Loucy (cell line): ENCODE measurements around the gene PLXNB1.

Experiments
- H2AFZ ChIP-seq: fragments of 200-600 bp; sonication (generic); 2 replicates; pipeline ENCODE4 v1.6.0; 2016; ENCODE audit warnings: antibody characterized with exemption, mild to moderate bottlenecking, low read length, moderate library complexity
- H3F3A ChIP-seq: fragments of 200-600 bp; 2 replicates; pipeline ENCODE4 v1.6.0; 2016; ENCODE audit warnings: antibody characterized with exemption, low read depth, mild to moderate bottlenecking
- H3K27me3 ChIP-seq: fragments of 200-600 bp; sonication (generic); 2 replicates; pipeline ENCODE4 v1.6.1; 2014; ENCODE audit warnings: low read length, mild to moderate bottlenecking; ENCODE audit not compliant: insufficient read depth, poor library complexity, severe bottlenecking
- H3K36me3 ChIP-seq: fragments of 200-600 bp; sonication (generic); 2 replicates; pipeline ENCODE4 v1.6.1; 2016; ENCODE audit warnings: low read length; ENCODE audit not compliant: insufficient read depth
- H3K4me1 ChIP-seq: fragments of 200-600 bp; sonication (generic); 2 replicates; pipeline ENCODE4 v1.5.1; 2014; ENCODE audit warnings: low read length, mild to moderate bottlenecking; ENCODE audit not compliant: insufficient read depth, poor library complexity, severe bottlenecking
- H3K4me2 ChIP-seq: fragments of 200-600 bp; sonication (generic); 2 replicates; pipeline ENCODE4 v1.6.0; 2014; ENCODE audit warnings: antibody characterized with exemption, low read length, low read depth, mild to moderate bottlenecking; ENCODE audit not compliant: poor library complexity, severe bottlenecking
- H3K4me3 ChIP-seq: fragments of 200-600 bp; sonication (generic); 2 replicates; pipeline ENCODE4 v1.5.1; 2014; ENCODE audit warnings: low read length, mild to moderate bottlenecking, mixed read lengths; ENCODE audit not compliant: poor library complexity, severe bottlenecking
- H3K79me2 ChIP-seq: fragments of 200-600 bp; sonication (generic); 2 replicates; pipeline ENCODE4 v1.6.1; 2014; ENCODE audit warnings: low read length; ENCODE audit not compliant: insufficient read depth
- H3K9ac ChIP-seq: fragments of 200-600 bp; sonication (generic); 2 replicates; pipeline ENCODE4 v1.6.0; 2014; ENCODE audit warnings: mild to moderate bottlenecking, low read depth, low read length, moderate library complexity; ENCODE audit not compliant: poor library complexity, severe bottlenecking
- H3K9me2 ChIP-seq: fragments of 200-600 bp; sonication (generic); replicated peaks from 2 replicates; pipeline ENCODE4 v1.6.1; 2016; ENCODE audit warnings: low read depth, low read length, mixed read lengths
- H3K9me3 ChIP-seq: fragments of 200-600 bp; sonication (generic); 2 replicates; pipeline ENCODE4 v1.6.1; 2014; ENCODE audit warnings: mild to moderate bottlenecking, antibody characterized with exemption, low read length, low read depth; ENCODE audit not compliant: insufficient read depth
- H4K20me1 ChIP-seq: fragments of 200-600 bp; sonication (generic); 2 replicates; pipeline ENCODE4 v1.6.0; 2014; ENCODE audit warnings: antibody characterized with exemption, low read length, mild to moderate bottlenecking; ENCODE audit not compliant: insufficient read depth, poor library complexity, severe bottlenecking
- EZH2phosphoT487 ChIP-seq: fragments of 200-600 bp; IDR thresholded peaks from 2 replicates; pipeline ENCODE4 v1.6.1; 2018; ENCODE audit warnings: antibody characterized with exemption, mild to moderate bottlenecking, moderate library complexity, borderline replicate concordance
- TF ChIP-seq, protein P1 (sequence below): fragments of 200-600 bp; sonication (generic); conservative IDR thresholded peaks from 2 replicates; pipeline ENCODE4 v1.5.1; 2014; ENCODE audit warnings: mild to moderate bottlenecking, antibody characterized with exemption, low read length

The PLXNB1 gene

DNA sequence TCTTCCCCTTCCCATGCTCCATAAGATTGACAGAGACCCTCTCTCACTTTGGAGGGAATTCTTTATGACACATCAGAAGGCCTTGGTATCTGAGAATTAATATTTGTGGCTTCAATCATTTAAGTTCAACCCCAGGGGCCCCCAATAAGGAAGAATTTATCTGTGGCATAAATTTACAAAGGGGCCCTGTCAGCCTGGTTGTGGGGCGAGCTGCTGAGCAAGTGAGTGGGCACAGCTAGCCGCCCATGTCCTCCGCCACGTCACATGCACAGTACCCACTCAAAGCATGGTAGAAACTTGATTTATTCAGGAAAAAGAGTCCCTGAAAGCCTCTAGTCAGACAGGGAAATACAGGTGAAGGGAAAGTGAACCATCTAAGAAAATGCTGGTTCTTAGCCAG is 13.3 kb downstream of the PLXNB1 start:
- Histone ChIP-seq H3K27me3 (no peaks in the 10 kb centered on the region), H4K20me1 (no peaks in the 10 kb centered on the region), H3K4me3 (no peak overlapping the region), H3F3A (no peaks in the 10 kb centered on the region), H3K9ac (no peak overlapping the region), H3K36me3 (peaks cover 65% of the 10 kb centered on the region; the same call in 1 of the 2 replicates), H3K79me2 (0 out of 2 replicates have a peak, but pooled peaks cover 6% of the 10 kb centered on the region), H3K9me2 (no peaks in the 10 kb centered on the region), H3K9me3 (no peaks in the 10 kb centered on the region), H3K4me2 (no peak overlapping the region), H2AFZ (no peak overlapping the region), H3K4me1 (no peaks in the 10 kb centered on the region)
- no peak for TF ChIP-seq EZH2phosphoT487
- TF ChIP-seq, protein P1, sequence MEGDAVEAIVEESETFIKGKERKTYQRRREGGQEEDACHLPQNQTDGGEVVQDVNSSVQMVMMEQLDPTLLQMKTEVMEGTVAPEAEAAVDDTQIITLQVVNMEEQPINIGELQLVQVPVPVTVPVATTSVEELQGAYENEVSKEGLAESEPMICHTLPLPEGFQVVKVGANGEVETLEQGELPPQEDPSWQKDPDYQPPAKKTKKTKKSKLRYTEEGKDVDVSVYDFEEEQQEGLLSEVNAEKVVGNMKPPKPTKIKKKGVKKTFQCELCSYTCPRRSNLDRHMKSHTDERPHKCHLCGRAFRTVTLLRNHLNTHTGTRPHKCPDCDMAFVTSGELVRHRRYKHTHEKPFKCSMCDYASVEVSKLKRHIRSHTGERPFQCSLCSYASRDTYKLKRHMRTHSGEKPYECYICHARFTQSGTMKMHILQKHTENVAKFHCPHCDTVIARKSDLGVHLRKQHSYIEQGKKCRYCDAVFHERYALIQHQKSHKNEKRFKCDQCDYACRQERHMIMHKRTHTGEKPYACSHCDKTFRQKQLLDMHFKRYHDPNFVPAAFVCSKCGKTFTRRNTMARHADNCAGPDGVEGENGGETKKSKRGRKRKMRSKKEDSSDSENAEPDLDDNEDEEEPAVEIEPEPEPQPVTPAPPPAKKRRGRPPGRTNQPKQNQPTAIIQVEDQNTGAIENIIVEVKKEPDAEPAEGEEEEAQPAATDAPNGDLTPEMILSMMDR = no peak

DNA sequence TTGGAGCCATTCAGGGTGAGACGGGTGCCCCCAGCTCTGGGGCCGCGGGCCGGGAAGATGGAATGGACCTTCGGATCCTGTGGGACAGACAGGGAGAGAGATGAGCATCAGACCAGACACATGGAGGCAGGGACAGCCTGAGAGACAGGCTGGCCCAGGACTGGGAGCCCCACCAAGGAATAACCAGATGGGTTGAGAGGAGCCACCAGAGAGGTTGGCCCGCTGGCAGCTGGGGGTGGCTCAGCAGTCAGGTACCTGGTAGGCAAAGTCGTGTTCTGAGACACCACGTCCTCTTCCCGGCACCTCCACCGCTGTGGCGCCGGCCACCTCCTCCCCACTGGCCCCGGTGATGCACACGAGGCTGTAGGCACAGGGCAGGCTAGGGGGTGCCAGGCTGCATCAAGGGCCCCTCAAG is 13.8 kb downstream of the PLXNB1 start:
- Histone ChIP-seq H3K4me3 (no peak overlapping the region), H3K9me2 (no peaks in the 10 kb centered on the region), H3K79me2 (0 out of 2 replicates have a peak, but pooled peaks cover 2% of the 10 kb centered on the region), H4K20me1 (no peaks in the 10 kb centered on the region), H3F3A (no peaks in the 10 kb centered on the region), H3K27me3 (no peaks in the 10 kb centered on the region), H3K4me1 (no peaks in the 10 kb centered on the region), H2AFZ (no peak overlapping the region), H3K36me3 (peaks cover 66% of the 10 kb centered on the region; the same call in 1 of the 2 replicates), H3K4me2 (no peak overlapping the region), H3K9me3 (no peaks in the 10 kb centered on the region), H3K9ac (no peak overlapping the region)
- TF ChIP-seq EZH2phosphoT487 = no peak
- TF ChIP-seq, protein P1 = no peak

DNA sequence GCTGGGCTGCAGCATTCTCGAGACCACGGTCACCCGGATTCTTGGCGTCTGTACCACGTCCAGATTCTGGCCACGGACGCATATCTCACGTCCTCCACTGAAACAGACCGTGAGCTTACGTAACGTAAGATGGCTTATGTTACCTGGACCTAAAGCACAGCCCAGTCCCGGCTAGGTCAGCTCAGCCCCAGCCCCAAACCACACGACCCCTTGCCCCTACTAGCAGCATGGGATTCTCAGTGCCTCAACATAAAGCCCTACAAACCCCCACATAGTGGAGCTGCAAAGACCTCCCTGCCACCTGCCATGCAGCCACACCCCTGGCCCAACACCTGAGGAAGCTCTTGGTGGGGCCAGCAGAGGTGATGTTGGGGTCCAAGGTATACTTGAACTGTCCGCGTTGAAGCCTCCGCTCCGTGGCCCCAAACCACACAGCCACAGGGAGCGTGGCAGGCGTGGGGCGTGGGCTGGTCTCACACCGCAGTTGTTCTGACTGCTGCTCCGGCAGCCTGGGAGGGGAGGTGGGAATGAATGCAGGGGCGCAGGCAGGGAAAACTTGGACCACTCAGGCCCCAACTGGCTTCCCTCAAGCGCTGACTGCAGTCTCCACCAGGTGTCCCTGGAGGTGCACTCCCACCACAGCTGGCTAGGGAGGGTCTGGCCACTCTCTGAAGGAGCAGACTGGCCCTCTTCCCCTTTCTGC is 14.5 kb downstream of the PLXNB1 start:
- Histone ChIP-seq H3K36me3 (peaks cover 73% of the 10 kb centered on the region; the same call in 1 of the 2 replicates), H4K20me1 (no peaks in the 10 kb centered on the region)

More for the DNA sequence above, 14.5 kb downstream of the PLXNB1 start:
- Histone ChIP-seq H3K4me1 (no peaks in the 10 kb centered on the region), H3K9me2 (no peaks in the 10 kb centered on the region), H3K79me2 (no peaks in the 10 kb centered on the region), H3K4me3 (no peak overlapping the region), H3K9me3 (no peaks in the 10 kb centered on the region), H3F3A (no peaks in the 10 kb centered on the region), H3K9ac (no peak overlapping the region), H3K4me2 (no peak overlapping the region), H2AFZ (no peak overlapping the region), H3K27me3 (no peaks in the 10 kb centered on the region)
- TF ChIP-seq, protein P1 = no peak
- TF ChIP-seq EZH2phosphoT487 = no peak
